GM08714 (cell line): ENCODE measurements around the gene STX18.

Source experiments
- H3K4me3 ChIP-seq: fragments of 200-500 bp; sonication (Bioruptor generic); 2 replicates; pipeline ENCODE4 v1.5.1; 2014; ENCODE audit warnings: mild to moderate bottlenecking, low read length, inconsistent platforms
- ZNF274 ChIP-seq: IDR thresholded peaks from 2 replicates; pipeline ENCODE4 v1.6.1; 2012; ENCODE audit warnings: mild to moderate bottlenecking, low read depth, low read length

The STX18 gene

DNA sequence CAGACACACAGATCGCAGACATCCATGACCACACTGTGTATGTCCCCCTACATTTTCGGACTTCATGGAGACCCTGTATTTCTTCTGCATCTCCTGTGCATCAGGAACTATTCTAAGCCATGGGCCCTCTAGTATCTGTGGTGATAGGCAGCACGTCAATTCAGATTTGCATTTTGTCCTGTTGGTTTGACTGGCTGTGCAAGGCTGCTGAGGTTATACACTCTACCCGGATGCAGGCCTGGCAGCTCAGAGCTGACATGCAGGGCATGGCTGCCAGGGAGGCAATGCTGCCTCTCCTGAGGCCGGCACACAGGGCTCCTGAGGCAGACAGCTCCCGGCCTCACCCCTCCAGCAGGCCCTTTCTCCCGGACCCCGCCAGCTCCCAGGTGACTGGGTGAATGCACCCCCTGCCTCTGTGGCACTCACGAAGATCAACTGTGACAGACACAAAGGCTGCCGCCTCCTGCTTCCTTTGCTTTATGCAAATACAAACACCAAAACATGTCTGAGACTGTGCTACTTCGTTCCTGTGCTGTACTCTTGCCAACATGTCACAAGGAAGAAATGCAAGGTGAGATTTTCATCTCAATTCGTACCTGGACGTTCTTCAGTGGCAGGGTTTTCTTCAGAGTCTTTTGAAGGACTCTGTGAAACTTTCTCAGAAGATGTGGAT lies 103.9 kb downstream of the STX18 start:
- no peak overlapping the region for H3K4me3 ChIP-seq
- TF ChIP-seq ZNF274: no peak

DNA sequence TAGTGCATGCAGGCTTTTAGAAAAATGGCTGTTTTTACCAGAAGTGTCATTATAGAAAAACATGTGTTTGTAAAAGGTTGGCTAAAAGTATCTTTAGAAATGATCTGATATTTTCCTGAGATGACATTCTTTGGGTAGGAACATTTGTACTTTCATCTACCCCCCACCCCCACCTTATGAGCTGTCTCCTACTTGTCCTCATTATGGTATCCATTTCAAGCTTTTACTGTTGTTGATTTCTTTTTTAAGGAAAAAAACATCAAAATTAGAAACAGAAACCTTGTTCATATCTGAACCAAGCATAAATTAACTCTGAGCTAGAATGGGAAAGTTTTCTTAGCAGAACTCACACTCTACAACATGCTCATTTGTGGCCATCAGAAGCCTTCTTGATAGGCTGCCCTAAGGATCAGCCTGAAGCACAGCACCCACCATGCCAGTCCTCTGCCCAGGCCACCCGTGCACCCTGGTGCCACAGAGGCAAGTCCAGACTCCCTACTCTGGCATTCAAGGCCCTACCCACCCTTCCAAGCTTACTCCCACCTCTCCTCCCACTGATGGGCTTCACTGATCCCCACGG lies 105.5 kb downstream of the STX18 start:
- no peak overlapping the region for H3K4me3 ChIP-seq
- TF ChIP-seq ZNF274: no peak

DNA sequence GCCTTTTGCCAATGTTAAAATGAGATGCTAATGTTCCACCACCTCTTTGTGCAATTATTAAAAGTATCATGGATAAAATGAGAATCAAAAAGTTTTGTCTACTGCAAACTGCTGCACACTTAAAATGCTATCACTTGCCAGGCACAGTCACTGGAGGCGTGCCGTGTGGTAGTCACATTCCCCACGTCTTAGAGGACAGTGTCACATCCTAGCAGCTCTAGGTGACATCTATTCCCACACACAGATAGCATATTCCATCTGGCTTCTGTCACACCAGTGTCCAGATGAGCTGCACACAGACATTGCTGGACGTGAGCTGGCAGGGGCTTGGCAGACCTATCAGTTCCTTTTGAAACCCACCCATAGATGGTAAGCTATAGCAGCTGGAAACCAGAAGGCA lies 107.9 kb downstream of the STX18 start:
- no peak for TF ChIP-seq ZNF274

DNA sequence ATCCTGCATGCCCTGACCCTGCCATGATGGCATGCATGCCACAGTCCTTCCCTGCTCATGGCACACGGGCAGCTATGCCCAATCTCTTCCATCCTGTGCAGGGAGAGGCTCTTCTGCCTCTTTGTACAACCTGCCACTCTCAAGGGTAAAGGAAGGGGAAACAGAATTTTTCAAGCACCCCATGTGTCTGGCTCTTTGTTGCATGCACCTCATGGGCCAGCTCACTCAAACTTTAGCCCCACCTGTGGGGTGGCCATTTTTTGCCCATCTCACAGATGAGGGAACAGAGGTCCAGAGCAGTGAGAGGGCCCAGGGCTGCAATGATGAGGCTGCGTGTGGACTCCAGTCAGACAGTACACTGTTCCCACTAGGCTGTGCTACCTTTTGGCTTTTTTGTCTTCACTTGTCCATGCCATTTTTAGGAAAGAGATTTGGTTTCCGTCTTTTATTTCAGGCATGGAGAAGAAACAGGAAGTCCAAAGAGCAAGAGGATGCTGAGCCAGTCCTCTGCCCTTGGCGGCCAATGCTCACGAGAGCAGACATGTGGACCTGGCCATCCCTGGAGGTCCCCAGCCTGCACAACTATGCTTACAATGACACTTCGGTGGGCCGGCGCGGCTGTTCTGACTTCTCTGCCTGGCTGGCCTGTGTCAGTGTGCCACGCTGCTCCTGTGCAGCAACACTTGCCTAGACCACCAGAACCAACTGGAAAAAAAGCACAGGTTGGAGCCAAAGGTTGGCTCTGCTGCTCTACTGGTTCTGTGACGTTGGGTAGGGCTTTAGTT lies 109.3 kb downstream of the STX18 start:
- no peak overlapping the region for H3K4me3 ChIP-seq
- no peak for TF ChIP-seq ZNF274

More for the DNA sequence above, 107.9 kb downstream of the STX18 start:
- H3K4me3 ChIP-seq: no peak overlapping the region

DNA sequence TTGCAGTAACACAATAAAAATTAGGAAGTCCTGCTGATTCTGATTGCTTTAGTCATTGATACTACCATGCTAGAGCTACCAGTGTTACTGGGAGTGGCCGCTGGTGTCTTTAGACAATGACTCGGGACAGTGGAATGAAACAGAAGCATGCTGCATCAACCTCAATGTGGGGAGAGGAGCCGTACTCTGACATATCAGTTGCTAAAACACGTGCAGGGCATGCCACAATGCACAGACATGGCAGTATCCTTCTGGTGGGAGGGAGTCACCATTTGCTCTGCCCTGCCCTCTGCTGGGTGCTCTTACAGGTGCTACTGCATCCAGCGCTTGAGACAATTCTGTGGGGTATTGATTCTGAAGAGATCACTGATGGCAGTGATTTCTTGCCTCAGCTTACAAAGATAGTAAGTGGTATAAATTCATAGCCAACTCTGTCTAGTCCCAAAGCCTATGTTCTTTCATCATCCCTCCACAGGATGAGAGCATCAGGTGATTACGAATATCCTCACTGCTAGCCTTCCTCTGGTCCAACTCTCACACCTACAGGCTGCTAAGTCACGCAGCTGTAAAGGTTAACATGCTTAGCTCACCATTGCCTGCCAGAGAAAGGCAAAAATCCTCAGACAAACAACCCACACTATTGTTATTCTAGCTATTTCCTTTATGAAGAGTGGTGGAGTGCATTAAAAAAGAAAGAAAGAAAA lies 111.2 kb downstream of the STX18 start:
- H3K4me3 ChIP-seq: no peak overlapping the region
- TF ChIP-seq ZNF274: no peak

DNA sequence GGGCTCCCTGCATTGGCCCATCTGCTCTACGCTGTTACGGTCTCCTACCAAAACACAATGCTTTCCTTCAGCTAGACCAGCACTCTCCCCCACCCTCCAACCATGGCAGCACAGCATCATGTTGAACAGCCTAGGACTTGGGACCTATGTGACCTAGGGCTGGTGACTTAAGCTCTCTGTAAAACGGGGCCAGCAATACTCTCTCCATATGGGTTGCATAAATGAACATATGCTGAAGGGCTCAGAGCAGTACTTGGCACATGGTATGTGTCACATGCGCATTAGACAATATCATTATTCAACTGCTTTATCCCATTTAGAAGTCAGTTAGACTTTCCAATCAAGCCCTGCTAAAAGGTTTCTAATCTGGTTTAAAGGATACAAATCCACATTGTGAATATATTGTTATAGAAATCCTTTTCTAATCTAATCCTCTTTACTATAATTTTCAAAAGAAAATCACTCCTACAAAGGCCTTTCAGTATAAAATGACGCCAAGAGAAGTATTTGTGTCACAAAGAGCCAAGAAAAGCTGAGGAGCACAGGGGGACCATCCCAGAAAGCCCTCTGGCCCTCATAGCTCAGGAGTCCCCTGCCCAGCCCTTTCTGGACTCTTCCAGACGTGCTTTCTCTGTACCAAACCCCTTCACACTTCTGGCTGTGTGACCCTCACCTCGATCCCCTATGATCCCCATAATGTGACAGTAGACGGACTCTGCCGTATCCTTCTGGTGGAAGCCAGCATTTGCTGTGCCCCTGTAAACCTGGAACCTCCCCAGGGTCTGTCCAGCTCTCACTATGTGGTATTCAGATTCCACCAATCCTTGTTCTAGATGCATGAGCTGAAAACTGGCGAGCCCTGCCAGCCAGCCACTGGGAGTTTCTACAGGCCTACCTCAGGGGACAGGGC lies 112.6 kb downstream of the STX18 start:
- H3K4me3 ChIP-seq: no peak overlapping the region
- TF ChIP-seq ZNF274: no peak

DNA sequence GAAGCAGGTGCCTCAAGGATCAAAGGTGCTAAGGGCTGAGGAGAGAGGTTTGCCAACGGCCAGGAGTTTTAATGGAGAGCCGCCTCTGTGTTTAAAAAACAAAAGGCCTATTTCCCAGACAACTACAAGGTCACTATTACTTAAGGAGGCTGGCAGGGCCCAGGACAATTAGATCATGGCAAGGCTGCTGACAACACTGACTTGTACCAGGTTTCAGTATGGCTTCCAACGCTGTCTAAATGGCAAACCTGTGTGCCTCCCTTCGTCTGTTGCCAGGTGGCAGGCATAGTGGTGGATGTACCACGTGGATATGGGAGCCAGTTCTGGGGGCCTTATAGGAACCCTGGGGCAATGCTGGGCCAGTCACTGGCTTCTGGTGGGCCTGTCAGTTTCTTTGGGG lies 114.0 kb downstream of the STX18 start:
- no peak overlapping the region for H3K4me3 ChIP-seq
- no peak for TF ChIP-seq ZNF274

DNA sequence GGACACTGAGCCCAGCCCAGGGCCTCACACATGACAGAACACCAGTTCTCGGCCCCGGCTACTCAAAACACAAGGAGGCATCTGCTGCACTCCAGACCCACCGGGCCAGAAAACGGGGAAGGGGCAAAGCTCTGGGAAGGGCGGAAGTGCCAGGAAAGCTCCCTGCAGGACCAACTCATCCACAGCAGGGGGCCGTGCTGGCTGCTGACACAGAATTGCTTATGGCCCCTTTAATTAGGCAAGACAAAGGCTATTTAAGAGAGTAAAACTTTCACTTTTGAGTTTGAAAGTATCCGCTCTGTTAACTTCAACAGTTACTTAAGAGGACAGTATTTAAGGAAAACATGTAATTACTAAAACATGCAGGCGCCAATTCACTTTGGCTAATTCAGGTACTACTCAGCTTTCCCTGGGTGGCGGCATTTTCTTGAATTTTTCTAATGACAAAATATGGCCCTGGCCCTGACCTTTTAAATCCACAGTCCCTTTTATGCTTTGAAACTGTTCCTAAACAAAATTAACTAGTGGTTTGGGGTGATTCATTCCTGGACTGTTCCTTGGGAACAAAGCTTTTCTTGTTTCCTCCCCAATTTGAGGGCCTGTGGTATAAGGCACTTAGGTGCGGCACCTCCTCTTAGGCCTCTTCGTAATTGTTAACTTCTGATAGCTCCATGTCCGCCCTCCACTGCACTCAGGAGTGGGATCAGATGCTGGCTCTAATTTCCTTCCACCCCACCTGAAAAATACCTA lies 114.6 kb downstream of the STX18 start:
- no peak for TF ChIP-seq ZNF274
- H3K4me3 ChIP-seq: no peak overlapping the region

DNA sequence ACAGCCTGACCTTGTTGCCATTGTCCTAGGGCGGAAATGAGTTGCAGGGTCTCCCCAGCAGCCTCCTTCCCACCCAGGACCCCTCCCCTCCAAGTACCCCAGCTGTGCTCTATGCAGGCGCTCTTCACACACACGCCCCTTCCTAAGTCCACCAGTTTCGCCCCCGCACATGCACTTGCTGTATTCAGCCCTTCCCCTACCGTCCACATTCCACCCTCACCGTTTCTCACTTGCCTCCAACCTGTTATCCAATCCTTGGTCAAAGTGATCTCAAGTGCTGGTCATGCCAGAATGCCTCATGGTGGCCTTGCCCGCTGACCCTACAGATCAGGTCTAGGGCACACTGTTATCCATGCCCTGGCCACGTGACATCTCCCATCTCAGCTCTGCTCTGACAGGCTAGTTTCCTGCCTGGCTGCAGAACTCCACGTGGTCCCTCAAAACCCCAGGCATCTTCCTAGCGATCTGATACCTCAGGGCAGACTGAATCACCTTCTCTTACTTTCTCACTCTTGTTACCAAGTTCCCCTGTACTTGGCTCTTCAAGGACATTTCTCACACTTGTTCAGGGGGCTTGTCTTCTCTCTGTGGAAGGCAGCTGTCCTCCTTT lies 115.2 kb downstream of the STX18 start:
- TF ChIP-seq ZNF274: no peak
- H3K4me3 ChIP-seq: no peak overlapping the region

DNA sequence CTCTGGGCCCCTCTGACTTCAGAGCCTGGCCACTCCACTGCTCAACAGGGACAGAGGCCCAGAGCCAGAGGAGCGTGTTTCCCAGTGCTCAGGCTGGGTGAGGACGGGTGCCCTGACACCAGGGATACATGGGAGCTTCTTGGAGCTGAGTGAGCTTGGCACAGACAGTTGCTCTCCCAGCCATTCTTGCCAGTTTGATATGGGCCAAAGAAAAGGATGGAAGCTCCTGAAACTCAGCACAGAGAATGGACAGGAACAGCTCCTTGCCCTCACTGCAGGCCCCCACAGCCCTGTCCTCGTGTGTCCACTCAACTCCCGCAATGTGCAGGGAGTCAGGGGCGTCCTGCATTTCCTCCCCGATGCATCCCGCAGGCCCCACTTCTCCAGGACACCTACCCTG lies 116.2 kb downstream of the STX18 start:
- no peak for TF ChIP-seq ZNF274
- no peak overlapping the region for H3K4me3 ChIP-seq

DNA sequence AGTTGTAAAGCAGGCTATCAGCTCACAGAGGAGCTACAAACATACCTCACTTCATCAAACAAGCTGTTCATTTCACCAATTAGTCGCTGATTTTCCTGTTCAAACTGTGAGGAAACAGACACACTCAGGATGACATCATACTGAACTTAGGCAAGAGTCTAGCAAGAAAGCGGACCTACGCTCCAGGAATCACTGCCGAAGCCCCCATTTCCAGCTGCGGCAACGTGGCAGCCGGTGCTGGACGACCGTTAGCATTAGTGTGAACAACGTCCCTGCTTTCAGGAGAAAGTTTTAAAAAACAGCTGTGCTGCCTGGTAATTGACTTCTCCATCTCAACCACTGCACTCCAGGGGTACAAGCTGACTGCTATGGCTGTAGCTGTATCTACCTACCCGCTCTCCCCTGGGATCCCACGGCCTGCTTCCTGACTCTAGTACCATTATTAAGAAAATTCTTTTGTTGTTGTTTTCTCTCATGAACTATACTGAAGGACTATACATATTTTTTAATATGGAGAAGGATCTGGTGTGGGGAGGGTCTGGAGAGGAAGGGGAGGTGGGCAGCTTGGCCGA lies 116.6 kb downstream of the STX18 start:
- no peak for TF ChIP-seq ZNF274
- H3K4me3 ChIP-seq: no peak overlapping the region

DNA sequence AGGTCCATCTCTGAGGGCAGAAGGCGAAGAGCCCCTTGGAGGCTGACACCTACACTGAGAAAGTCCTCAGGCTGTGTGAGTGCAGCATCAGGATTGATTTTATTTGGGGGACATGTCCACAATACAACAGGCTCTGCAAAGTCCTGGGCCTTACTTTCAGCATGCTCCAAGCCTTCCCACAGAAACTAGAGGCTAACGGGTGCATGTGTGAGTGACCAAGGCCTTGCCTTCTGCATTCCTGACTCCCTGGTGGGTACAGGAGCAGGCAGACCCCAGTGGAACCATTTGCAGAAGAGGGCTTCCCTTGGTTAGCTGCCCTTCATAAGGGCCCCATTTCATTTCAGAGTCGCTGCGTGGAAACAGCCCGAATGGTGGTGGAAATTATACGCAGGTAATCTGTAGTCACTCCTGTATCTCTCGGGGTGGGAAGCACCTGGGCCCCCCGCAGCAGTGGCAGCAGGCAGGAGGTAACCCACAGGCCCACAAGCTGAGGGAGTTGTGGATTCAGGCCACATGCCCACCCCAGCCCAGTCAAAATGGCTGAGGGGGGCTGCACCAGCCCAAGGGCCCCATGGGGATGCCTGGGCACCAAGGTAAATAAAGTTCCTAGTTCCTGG lies 117.2 kb downstream of the STX18 start:
- TF ChIP-seq ZNF274: no peak
- no peak overlapping the region for H3K4me3 ChIP-seq
